Measurements from ENCODE around the gene PHYKPL.

PHYKPL gene

GRCh38 chr5:178204935-178205748 lies 27.5 kb downstream of the PHYKPL start:
- TF ChIP-seq FOXP2 (optimal IDR thresholded peaks at IDR 0.05; ENCODE audit: borderline replicate concordance, extremely low read depth, extremely low read length, insufficient read depth) (no peak), SIN3A (IDR thresholded peaks at IDR 0.05; ENCODE audit: borderline replicate concordance, insufficient read depth, low read length) (no peak), POLR2AphosphoS5 (IDR thresholded peaks at IDR 0.05; ENCODE audit: low read depth, low read length) (no peak), TAF1 (IDR thresholded peaks at IDR 0.05; ENCODE audit: borderline replicate concordance, insufficient read depth, low read length) (no peak), REST (IDR thresholded peaks at IDR 0.05; ENCODE audit: insufficient read depth in 1 of 2, low read depth in 2 of 2, low read length in 2 of 2) (no peak)

GRCh38 chr5:178204182-178204934 lies 28.2 kb downstream of the PHYKPL start, which contains the start of gene HNRNPAB:
Gene HNRNPAB, plus strand, starts transcription at chr5:178204533. Its CDS starts 305 bp downstream, at chr5:178204838.
- TF ChIP-seq FOXP2 (optimal IDR thresholded peaks at IDR 0.05; ENCODE audit: borderline replicate concordance, extremely low read depth, extremely low read length, insufficient read depth) (peak; percentile 87), POLR2AphosphoS5 (IDR thresholded peaks at IDR 0.05; ENCODE audit: low read depth, low read length) (peak; percentile 99), REST (IDR thresholded peaks at IDR 0.05; ENCODE audit: insufficient read depth in 1 of 2, low read depth in 2 of 2, low read length in 2 of 2) (peak; percentile 9 to 61; a peak in 1 of 4 replicates), TAF1 (IDR thresholded peaks at IDR 0.05; ENCODE audit: borderline replicate concordance, insufficient read depth, low read length) (peak; percentile 92), SIN3A (IDR thresholded peaks at IDR 0.05; ENCODE audit: borderline replicate concordance, insufficient read depth, low read length) (peak; percentile 90; the same call in 1 of the 2 replicates)

- TF ChIP-seq TAF1 (IDR thresholded peaks at IDR 0.05; ENCODE audit: borderline replicate concordance, insufficient read depth, low read length) (no peak), FOXP2 (optimal IDR thresholded peaks at IDR 0.05; ENCODE audit: borderline replicate concordance, extremely low read depth, extremely low read length, insufficient read depth) (no peak), REST (IDR thresholded peaks at IDR 0.05; ENCODE audit: insufficient read depth in 1 of 2, low read depth in 2 of 2, low read length in 2 of 2) (no peak), POLR2AphosphoS5 (IDR thresholded peaks at IDR 0.05; ENCODE audit: low read depth, low read length) (no peak), SIN3A (IDR thresholded peaks at IDR 0.05; ENCODE audit: borderline replicate concordance, insufficient read depth, low read length) (no peak)
Observed at GRCh38 chr5:178203670-178204181, 28.9 kb downstream of the PHYKPL start.

GRCh38 chr5:178202541-178202940 lies 30.1 kb downstream of the PHYKPL start:
- TF ChIP-seq POLR2AphosphoS5 (IDR thresholded peaks at IDR 0.05; ENCODE audit: low read depth, low read length), result no peak
- TF ChIP-seq FOXP2 (optimal IDR thresholded peaks at IDR 0.05; ENCODE audit: borderline replicate concordance, extremely low read depth, extremely low read length, insufficient read depth), result no peak
- TF ChIP-seq REST (IDR thresholded peaks at IDR 0.05; ENCODE audit: insufficient read depth in 1 of 2, low read depth in 2 of 2, low read length in 2 of 2), result no peak
- no peak for TF ChIP-seq TAF1 (IDR thresholded peaks at IDR 0.05; ENCODE audit: borderline replicate concordance, insufficient read depth, low read length)
- no peak for TF ChIP-seq SIN3A (IDR thresholded peaks at IDR 0.05; ENCODE audit: borderline replicate concordance, insufficient read depth, low read length)

Data from PFSK-1 (cell line).